Tongue (tissue), 2 donors: ENCODE data around the gene ANXA11. TPM values are rescaled to one million over a fixed set of nuclear protein-coding genes. Genes with fewer than 3 reads are reported as not detected.
A peak's percentile ranks its signal among the peaks of the same experiment; 100 is the strongest.
"Not testable (repeated sequence)": the region's sequence is repeated elsewhere in the genome, so short reads cannot be mapped to it uniquely, and the experiment has no call there.

ENCODE experiments used
- DNase-seq: peaks from one replicate; pipeline ENCODE4 v3.0.0-alpha.2; 2015
- total RNA-seq: library from RNA; depleted of rRNA; stranded (reverse); fragments of >200 nt; gene quantifications from one replicate; pipeline ENCODE4 v1.2.3, GENCODE V29; 2014

ANXA11 gene
- total RNA-seq, 1 donor from 2014 or later = 78.5 TPM

DNA sequence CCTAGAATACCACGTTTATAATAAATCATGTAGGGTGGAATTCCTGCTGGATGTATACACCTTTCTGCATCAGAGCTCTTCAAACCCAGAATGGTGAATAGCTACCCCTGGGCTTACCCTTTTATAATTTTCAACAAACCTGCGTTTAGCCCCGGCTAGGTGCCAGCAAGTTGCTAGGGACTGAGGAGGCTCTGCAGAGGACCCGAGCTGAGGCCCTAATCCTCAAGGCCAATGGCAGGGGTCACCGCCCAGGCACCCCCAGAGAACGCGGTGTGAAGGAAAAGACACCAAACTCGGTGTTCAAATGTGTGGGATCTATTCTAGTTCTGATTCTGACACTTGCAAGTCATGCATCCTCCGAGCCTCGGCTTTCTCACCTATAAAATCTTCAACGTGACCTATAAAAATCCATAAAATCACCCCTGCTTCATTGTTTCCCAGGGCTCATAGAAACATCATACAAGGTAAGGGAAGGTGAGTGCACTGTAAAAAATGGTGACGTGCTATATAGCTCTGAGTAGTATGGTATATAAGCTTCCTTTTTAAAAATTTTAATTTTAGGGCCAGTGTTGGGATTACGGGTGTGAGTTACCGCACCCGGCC, 2.5 kb upstream of the ANXA11 start:
- no peak for DNase-seq

GRCh38 chr10:80206277-80206655, 929 bp upstream of the ANXA11 start:
- no peak for DNase-seq

DNA sequence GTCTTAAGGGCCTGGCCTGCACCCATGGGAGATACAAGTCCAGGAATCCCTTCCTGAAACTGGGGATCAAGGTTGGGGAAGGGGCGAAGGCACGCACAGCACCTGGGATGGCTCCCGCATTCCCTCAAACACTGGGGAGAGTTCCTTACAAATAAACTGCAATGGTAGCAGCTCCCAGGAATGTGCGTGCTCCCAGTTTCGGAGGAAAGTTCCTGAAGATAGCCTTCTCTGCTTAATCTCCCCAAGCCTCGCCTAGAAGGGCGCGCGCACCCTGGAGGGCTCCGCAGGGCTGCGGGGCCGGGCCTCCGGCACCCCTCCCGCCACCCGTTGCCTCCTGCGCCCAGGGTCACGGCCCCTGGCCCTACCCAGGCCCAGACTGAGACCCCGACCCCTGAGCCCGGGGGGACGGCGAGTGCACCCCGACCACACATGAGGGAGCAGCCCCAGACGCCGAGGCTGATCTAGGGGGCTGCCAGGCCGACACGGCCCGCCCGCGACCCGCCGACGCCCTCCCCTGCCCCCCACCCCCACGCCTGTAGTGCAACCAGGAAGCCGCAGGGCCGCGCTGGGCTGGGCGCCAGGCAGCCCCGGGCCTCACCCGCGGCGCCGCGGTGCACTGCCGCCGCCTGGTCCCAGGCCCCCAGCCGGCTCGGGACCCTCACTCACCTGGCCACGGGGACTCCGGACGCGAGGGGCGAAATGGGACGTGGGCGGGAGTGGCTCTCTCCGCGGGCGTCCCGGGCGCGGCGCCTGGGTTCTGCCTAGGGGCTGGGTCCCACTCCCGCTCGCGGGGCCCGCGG, 460 bp downstream of the ANXA11 start:
- DNase-seq = peak; percentile 61

DNA sequence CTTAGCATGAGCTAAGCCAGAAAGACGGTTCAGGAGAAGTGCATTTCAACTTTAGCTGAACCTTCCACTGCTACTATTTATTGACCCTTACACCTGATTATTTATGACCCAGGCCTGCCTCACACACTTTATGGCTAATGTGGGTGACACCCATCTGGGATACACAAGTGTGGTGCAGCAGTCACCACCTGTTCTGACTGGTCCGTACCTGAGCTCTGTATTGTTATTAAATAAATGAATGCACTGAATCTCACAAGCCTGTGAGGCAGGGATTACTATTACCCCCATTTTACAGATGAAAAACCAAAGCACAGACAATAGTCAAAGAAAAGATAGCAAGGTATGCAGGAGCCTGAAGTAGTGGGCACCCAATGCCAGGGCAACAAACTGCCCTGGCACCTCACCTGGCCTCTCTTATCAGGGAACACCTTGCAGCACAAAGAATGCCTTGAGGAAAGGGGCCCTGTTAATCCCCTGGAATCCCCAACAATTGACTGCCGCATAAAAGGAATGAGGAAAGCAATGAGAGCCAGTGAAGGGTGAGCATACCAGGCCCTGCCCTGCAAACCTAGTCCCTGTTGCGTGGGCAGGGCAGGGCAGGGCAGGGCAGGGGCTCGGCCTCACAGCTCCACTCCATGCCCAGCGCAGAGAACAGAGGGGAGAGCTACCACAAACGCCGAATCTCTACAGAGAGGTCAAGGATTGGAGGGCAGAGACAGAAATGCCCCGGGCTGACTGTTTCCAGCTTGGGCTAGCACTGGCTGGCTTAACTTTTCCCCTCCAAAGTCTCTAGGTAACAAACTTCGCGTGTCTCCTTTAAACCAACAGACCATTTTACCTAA, 1.3 kb downstream of the ANXA11 start:
- no peak for DNase-seq

DNA sequence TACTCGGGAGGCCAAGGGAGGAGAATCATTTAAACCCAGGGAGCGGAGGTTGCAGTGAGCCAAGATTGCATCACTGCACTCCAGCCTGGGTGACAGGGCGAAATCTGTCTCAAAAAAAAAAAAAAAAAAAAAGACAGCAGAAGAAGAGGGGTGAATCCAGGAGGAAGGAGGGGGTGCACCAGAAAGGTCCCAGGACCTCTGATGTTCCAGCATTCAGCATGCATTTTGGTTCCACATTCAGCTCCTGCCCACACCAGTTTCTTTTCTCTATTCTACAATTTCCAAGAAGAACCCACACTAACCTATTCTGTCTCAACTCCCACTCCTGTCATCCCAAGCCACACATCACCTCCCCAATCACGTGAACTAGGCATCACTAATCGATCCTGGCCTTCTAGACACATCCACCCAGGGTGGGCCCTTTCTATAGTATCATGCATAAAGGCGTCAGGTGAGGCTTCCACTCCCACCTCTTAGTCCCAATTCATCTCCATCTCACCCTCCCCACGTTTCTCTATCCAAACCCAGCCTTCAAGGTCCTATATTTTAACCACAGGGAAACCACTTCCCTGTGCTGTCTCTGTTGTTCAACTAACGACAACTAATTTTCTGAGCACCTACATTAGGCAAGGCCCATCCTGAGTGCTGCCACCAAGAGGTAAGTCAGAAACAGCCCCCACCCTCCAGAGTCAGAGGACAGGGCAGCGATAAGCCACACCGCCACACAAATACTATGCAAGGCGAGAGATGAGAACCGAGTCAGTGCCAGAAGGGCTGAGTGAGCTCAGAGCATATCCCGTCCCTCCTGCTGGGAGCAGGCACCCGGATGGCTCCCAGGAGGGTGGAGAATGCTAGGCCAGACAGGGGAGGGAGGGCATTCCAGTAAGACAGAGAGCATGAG, 2.2 kb downstream of the ANXA11 start:
- peak; percentile 63 for DNase-seq

GRCh38 chr10:80202530-80202929, 2.8 kb downstream of the ANXA11 start:
- DNase-seq = not testable (repeated sequence)

DNA sequence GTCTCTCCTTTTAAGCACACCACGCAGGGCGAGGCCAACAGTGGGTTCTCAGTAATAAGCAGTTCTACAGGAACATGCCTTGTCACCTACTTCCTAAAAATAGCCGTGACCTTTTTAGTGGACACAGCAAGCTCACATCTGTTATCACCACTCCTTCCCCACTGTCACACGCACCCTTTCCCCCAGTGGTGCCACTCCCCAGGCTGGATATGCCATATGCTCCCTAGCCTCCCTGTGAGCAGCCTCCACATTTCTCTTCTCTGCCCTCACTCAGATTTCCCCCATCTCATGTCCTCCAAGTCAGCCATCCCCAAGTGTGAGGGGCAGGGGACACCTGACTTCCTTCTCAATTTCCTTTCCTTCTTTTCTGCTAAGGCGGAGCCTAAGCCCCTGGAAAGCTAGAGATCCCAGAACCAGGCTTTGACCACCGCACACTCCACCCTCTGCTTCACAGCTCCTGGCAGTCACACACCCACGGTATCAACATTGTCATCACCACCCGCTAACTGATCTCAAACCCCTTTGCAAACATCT, 3.7 kb downstream of the ANXA11 start:
- no peak for DNase-seq

GRCh38 chr10:80200687-80201086, 4.7 kb downstream of the ANXA11 start:
- no peak for DNase-seq

GRCh38 chr10:80200259-80200658, 5.1 kb downstream of the ANXA11 start:
- DNase-seq = no peak

- DNase-seq = no peak
These were observed 5.5 kb downstream of the ANXA11 start for GRCh38 chr10:80199828-80200227.

DNA sequence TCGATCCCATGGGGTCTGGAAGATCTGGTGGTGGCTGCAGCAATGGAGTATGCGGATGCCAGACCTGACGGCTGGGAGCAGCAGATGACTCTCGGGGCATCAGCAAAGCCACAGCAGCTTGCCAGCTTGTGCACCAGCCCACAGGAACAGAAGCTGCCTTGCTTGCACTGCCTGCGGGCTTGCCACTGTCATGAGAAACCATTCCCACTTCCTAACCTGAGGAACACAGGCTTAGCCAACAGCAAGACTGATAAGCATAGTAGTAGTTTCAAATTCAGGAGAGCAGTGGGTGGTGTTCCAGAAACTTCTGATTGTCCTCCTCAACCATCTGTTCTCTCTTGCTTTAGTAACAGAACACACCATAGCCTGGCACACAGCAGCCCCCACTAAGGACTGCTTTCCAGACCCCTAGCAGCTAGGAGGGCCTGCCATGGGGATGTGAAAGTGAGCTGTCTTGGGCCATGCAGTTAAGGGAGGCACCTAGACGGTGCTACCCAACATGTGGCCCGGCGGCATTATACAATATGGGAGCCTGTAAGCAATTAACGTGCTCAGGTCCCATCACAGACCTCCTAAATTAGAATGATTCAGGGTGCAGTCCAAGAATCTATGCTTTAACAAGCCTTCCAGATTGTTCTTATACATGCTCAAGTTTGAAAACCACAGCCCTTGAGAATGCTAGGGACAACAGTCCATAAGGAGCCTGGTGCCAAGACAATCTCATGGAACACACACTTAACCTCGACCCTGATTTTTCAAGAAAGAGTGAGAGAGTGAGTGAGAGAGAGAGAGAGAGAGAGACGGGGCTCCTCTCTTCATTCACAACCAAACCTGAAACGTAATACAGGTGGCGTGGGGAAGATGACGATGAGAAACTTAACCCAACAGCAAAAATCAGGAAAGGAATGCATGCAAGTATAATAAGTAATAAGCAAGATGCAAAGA, 7.1 kb downstream of the ANXA11 start:
- no peak for DNase-seq

DNA sequence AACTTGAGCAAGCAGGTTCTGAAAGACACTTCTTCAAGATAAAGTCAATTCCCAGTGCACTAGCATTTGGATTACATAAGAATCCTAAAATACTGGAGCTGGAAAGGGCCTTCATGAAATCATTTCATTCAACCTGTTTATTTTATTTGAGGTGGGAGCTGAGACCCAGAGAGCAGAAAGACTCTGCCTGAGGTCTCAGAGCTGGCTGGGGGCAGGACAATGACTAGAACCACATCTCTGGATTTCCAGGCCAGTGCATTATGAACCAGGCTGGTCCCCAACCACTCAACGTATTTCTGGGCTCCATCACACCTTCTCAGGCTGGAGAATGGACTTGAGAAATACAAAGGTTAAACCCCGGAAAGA, 8.4 kb downstream of the ANXA11 start:
- DNase-seq = no peak

DNA sequence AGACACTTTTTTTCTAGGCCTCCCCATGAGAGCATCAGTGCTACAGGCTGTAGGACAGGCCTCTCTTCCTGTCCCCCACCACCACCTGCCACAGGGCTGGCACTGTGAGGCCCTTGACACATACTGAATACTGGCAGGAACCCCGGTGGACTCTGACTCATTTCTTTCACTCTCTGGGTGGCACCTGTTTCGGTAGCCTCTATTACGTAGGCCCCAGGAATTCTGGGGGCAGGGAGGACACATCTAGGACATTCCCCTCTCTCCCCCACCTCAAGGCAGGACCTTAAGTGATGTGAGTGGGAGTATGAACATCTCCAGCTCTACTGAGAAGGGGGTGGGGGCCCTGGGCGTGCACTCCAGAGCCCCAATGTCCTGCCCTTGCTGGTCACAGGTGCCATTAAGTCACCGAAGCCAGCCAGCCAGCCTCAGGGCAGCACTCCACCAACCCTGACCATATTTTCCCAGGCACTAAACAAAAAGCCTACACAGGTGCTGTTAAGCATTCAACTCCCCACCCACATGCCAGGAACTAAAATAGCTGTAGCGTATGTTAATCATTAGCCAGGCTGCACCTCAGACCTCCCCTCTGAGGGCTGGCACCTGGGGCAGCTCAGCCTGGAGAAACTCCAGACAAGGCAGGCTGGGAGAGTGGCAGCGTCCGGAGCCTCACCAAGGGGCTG, 8.9 kb downstream of the ANXA11 start:
- peak; percentile 74 for DNase-seq

DNA sequence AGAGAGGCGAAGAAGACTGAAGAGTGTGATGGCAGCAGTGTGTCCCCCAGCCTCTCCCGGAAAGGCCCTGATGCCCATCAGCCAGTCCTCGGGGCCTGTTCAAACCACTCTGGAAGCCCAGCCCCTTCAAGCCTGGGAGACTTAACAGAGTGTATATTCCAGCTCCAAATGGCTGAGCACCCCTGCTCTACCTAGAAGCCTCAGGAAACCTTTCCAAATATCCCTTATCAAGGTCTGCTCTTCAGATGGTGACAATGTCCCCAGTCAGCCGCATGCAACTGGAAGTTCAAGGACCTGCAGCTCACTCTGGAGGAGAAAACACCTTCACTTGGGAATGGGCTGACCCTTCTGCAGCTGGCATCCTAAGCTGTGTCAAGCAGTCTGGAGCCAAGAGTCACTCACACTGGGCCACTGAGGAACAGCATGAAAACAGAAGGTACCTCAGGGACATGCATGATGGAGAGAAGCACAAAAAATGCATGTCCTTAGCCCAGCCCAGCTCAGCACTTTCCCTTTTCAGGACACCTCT, 10.2 kb downstream of the ANXA11 start:
- no peak for DNase-seq

- DNase-seq = peak; percentile 64
These were observed 10.8 kb downstream of the ANXA11 start for GRCh38 chr10:80194373-80195045.

GRCh38 chr10:80192553-80192952, 12.8 kb downstream of the ANXA11 start:
- DNase-seq = no peak

DNA sequence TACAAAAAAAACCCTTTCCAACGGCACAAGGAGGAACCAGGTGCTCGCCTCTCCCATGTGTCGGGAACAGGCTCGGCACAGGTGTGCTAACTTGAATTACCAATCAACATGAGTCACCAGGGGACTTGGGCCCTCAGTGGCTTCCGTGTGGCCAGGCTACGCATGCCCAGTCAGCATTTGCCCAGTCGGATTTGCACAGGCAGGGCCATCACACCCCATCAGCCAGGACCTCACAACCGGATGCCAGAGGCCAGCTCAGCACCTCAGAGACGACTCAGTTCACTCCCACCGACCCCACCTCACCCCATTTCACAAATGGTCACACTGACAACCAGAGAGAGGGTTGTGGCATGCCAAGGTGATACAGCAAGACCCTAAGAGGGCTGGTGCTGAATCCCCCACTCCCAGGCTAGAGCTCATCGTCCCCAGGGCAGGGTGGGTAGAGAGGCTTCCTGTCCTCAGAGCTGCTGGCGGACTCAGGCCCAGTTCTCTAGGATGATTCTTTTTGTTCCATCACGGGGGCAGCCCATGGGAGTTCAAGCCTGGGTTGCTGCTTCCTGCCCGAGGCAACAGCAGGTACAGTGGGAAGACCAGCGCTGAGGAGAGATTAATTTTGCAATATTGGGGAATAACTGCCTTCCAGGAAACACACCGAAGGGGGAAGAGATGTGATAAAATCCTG, 13.6 kb downstream of the ANXA11 start:
- DNase-seq = no peak

DNA sequence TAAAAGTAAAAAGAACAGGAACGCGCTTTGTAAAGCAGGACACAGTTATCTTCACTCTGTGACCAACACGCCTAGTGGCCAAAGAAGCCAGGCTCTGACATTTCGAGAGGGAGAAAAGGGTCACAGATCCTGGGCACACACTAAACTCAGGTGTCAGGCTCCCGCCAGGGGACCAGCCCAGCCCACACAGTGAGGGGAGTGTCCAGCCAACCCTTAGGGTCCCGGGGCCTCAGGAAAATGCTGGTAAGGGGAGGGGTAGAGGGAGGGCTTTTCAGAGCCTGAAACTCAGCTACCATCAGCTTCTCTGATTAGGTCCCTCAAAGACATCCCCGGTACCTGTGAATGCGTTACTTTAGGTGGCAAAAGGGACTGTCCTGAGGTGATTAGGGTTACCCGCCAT, 16.6 kb downstream of the ANXA11 start:
- no peak for DNase-seq
